ENCODE results near the gene KIAA1586. TPM values are rescaled to one million over a fixed set of nuclear protein-coding genes. Genes with fewer than 3 reads are reported as not detected.
A peak's percentile ranks its signal among the peaks of the same experiment; 100 is the strongest.
"Not testable (repeated sequence)": the region's sequence is repeated elsewhere in the genome, so short reads cannot be mapped to it uniquely, and the experiment has no call there.

KIAA1586 gene
- total and polyA plus RNA-seq, 2 donors (not counting 3 experiments of a cell fraction or from before 2014, with no cell fraction given), result 1.7 to 14.0 TPM

DNA sequence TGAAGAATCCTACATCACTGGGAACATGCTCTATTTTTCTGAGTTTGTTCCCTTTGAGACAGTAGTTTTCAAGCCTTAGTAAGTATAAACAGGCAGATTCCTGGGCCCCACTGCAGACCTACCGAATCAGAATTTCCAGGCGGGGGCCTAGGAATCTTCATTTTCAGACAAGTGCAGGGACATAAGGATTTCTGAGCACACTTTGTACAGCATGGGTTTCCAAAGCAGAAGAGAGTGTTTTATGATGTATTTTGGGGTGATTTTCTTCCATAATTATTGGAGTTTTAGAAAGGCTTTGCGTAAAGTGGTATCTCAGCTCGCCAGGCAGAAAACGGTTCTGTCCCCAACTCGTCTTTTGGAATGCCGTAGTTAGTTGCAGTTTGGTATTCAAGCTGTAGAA lies 44.9 kb downstream of the KIAA1586 start:
- H2AFZ ChIP-seq (ENCODE audit: low read depth, low read length); dilution Hi-C loops (cut with MboI; ENCODE audit: extremely low pct_ligation_motif_present, low sequenced_read_pairs); BruUV-seq (replicated peaks); H3K9me3 ChIP-seq (replicated peaks; ENCODE audit: control insufficient read depth, insufficient read depth, low read length); H3K9me1 ChIP-seq (replicated peaks; ENCODE audit: control insufficient read depth, extremely low read depth, insufficient read depth, low read length); H3K9ac ChIP-seq (replicated peaks; ENCODE audit: extremely low read depth, insufficient read depth, low read length); H3K27me3 ChIP-seq (ENCODE audit: control insufficient read depth in 2 of 2, insufficient read depth in 2 of 2, low read length in 2 of 2); DNase-seq (ENCODE audit: low read depth, low spot score); POLR2A ChIA-PET; H3K36me3 ChIP-seq (ENCODE audit: control insufficient read depth in 2 of 2, extremely low read depth in 1 of 2, insufficient read depth in 2 of 2, low read length in 2 of 2); CTCF ChIA-PET; H3K27ac ChIP-seq (ENCODE audit: insufficient read depth, low read depth, low read length); FAIRE-seq: not testable (repeated sequence)
- Histone ChIP-seq H3K79me2 (ENCODE audit: control insufficient read depth, insufficient read depth, low read length) (peaks cover 47% of the 10 kb centered on the region), H4K20me1 (replicated peaks; ENCODE audit: control insufficient read depth, extremely low read depth, insufficient read depth, low read length) (peaks cover 12% of the 10 kb centered on the region), H3K4me3 (replicated peaks in 1 of 3; ENCODE audit: insufficient read depth in 1 of 3, low read depth in 1 of 3, low read length in 3 of 3) (peak overlapping the region in 1 of 3 experiments; percentile 31), H3K4me2 (ENCODE audit: insufficient read depth, low read length) (peak overlapping the region; percentile 67), H3K4me1 (ENCODE audit: control insufficient read depth, extremely low read depth, insufficient read depth, low read length) (peaks cover 30% of the 10 kb centered on the region)
- intact Hi-C loops (cut with micrococcal nuclease), result loop anchor here (5.0 kb wide), 1 partner anchor 226 kb away; the partner anchor contains the start of gene PRIM2

DNA sequence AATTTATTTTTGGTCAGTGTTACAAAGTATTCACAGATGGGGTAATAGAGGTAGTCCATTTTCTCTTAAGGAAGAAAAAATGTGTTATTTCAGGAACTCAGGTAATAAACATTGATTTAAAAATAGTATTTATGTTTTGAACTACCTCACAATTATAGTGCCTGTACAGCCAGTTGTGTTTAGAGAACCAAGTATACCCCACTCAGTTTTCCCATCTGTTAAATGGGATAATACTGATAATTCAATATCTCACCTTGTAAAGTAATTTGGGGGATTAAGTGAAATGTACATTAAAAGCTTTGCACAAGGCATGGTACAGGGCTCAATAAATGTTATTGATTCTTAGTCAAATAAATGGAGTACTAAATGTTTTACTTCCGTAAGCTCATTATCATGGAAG lies 48.2 kb downstream of the KIAA1586 start:
- no peak for FAIRE-seq
- ChIA-PET CTCF (interaction anchor here (1.3 to 2.0 kb wide), 2 partner anchors 38 to 190 kb away, joined by 4 to 7 read pairs; no protein-coding TSS in a partner anchor), POLR2A (no interaction called here)
- H3K4me2 ChIP-seq (ENCODE audit: insufficient read depth, low read length), result no peak overlapping the region
- no peaks in the 10 kb centered on the region for H3K9me3 ChIP-seq (replicated peaks; ENCODE audit: control insufficient read depth, insufficient read depth, low read length)
- H3K4me3 ChIP-seq (replicated peaks in 1 of 3; ENCODE audit: insufficient read depth in 1 of 3, low read depth in 1 of 3, low read length in 3 of 3), result no peak overlapping the region
- dilution Hi-C loops (cut with MboI; ENCODE audit: extremely low pct_ligation_motif_present, low sequenced_read_pairs), result no loop called here
- H2AFZ ChIP-seq (ENCODE audit: low read depth, low read length), result no peak overlapping the region
- TF ChIP-seq, protein P1, sequence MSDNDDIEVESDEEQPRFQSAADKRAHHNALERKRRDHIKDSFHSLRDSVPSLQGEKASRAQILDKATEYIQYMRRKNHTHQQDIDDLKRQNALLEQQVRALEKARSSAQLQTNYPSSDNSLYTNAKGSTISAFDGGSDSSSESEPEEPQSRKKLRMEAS (IDR thresholded peaks at IDR 0.05; ENCODE audit: insufficient read depth, insufficient read length), result no peak
- TF ChIP-seq EZH2 (IDR thresholded peaks at IDR 0.05; ENCODE audit: borderline replicate concordance, low read depth, low read length, severe bottlenecking), result no peak
- no peak for TF ChIP-seq JUN (IDR thresholded peaks at IDR 0.05; ENCODE audit: borderline replicate concordance, insufficient read depth, insufficient read length, low read depth)
- no peak for TF ChIP-seq POLR2A (IDR thresholded peaks at IDR 0.05; ENCODE audit: low read depth, low read length)
- no peak for TF ChIP-seq POLR2AphosphoS5 (IDR thresholded peaks at IDR 0.05; ENCODE audit: insufficient read depth, low read depth, low read length)
- TF ChIP-seq FOS (IDR thresholded peaks at IDR 0.05; ENCODE audit: borderline replicate concordance, insufficient read depth, low read length), result no peak
- no peak for TF ChIP-seq MYC (IDR thresholded peaks at IDR 0.05; ENCODE audit: low read depth, low read length)
- TF ChIP-seq GATA2 (IDR thresholded peaks at IDR 0.05; ENCODE audit: insufficient read depth, insufficient read length, low read depth, low read length), result no peak
- TF ChIP-seq, protein P2, sequence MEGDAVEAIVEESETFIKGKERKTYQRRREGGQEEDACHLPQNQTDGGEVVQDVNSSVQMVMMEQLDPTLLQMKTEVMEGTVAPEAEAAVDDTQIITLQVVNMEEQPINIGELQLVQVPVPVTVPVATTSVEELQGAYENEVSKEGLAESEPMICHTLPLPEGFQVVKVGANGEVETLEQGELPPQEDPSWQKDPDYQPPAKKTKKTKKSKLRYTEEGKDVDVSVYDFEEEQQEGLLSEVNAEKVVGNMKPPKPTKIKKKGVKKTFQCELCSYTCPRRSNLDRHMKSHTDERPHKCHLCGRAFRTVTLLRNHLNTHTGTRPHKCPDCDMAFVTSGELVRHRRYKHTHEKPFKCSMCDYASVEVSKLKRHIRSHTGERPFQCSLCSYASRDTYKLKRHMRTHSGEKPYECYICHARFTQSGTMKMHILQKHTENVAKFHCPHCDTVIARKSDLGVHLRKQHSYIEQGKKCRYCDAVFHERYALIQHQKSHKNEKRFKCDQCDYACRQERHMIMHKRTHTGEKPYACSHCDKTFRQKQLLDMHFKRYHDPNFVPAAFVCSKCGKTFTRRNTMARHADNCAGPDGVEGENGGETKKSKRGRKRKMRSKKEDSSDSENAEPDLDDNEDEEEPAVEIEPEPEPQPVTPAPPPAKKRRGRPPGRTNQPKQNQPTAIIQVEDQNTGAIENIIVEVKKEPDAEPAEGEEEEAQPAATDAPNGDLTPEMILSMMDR (IDR thresholded peaks at IDR 0.05; ENCODE audit: extremely low read depth in 1 of 2, insufficient read depth in 1 of 2, low read depth in 1 of 2, low read length in 2 of 2), result no peak
- DNase-seq (ENCODE audit: low read depth, low spot score), result no peak
- H3K9ac ChIP-seq (replicated peaks; ENCODE audit: extremely low read depth, insufficient read depth, low read length), result no peak overlapping the region
- BruUV-seq (replicated peaks), result no TSS peak
- H3K9me1 ChIP-seq (replicated peaks; ENCODE audit: control insufficient read depth, extremely low read depth, insufficient read depth, low read length), result no peaks in the 10 kb centered on the region
- H3K27me3 ChIP-seq (ENCODE audit: control insufficient read depth in 2 of 2, insufficient read depth in 2 of 2, low read length in 2 of 2), result no peaks in the 10 kb centered on the region
- H3K4me1 ChIP-seq (ENCODE audit: control insufficient read depth, extremely low read depth, insufficient read depth, low read length), result peaks cover 25% of the 10 kb centered on the region
- intact Hi-C loops (cut with micrococcal nuclease), result loop anchor here (5.0 kb wide), 1 partner anchor 223 kb away; the partner anchor contains the start of gene PRIM2
- no peak overlapping the region for H3K27ac ChIP-seq (ENCODE audit: insufficient read depth, low read depth, low read length)
- H4K20me1 ChIP-seq (replicated peaks; ENCODE audit: control insufficient read depth, extremely low read depth, insufficient read depth, low read length), result peaks cover 14% of the 10 kb centered on the region
- H3K79me2 ChIP-seq (ENCODE audit: control insufficient read depth, insufficient read depth, low read length), result peaks cover 68% of the 10 kb centered on the region
- H3K36me3 ChIP-seq (ENCODE audit: control insufficient read depth in 2 of 2, extremely low read depth in 1 of 2, insufficient read depth in 2 of 2, low read length in 2 of 2), result peaks cover 5% of the 10 kb centered on the region in 2 experiments

Measured in endothelial cell of umbilical vein (primary cell).